ENCODE data around the gene KAZALD1. TPM values are rescaled to one million over a fixed set of nuclear protein-coding genes. Genes with fewer than 3 reads are reported as not detected.

The KAZALD1 gene
- total RNA-seq, 1 donor, result 26.4 TPM

GRCh38 chr10:101095550-101096213 is 33.9 kb downstream of the KAZALD1 start:
- no peaks in the 10 kb centered on the region for H3K9me3 ChIP-seq (ENCODE audit: low read depth, low read length)
- H3K27ac ChIP-seq (ENCODE audit: low read depth, low read length), result no peak overlapping the region
- peaks cover 15% of the 10 kb centered on the region for H3K4me1 ChIP-seq (ENCODE audit: insufficient read depth, low read length)
- TF ChIP-seq, protein P1, sequence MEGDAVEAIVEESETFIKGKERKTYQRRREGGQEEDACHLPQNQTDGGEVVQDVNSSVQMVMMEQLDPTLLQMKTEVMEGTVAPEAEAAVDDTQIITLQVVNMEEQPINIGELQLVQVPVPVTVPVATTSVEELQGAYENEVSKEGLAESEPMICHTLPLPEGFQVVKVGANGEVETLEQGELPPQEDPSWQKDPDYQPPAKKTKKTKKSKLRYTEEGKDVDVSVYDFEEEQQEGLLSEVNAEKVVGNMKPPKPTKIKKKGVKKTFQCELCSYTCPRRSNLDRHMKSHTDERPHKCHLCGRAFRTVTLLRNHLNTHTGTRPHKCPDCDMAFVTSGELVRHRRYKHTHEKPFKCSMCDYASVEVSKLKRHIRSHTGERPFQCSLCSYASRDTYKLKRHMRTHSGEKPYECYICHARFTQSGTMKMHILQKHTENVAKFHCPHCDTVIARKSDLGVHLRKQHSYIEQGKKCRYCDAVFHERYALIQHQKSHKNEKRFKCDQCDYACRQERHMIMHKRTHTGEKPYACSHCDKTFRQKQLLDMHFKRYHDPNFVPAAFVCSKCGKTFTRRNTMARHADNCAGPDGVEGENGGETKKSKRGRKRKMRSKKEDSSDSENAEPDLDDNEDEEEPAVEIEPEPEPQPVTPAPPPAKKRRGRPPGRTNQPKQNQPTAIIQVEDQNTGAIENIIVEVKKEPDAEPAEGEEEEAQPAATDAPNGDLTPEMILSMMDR (IDR thresholded peaks at IDR 0.05; ENCODE audit: extremely low read depth, low read depth, low read length), result peak; percentile 89
- H2AFZ ChIP-seq (ENCODE audit: low read length), result no peak overlapping the region
- H3K4me2 ChIP-seq (ENCODE audit: insufficient read depth, low read length), result no peak overlapping the region
- peaks cover 7% of the 10 kb centered on the region for H4K20me1 ChIP-seq (ENCODE audit: insufficient read depth, low read length)
- no peak overlapping the region for H3K4me3 ChIP-seq (ENCODE audit: insufficient read depth, low read length)
- peaks cover 20% of the 10 kb centered on the region for H3K27me3 ChIP-seq (ENCODE audit: insufficient read depth, low read length)
- H3K36me3 ChIP-seq (ENCODE audit: insufficient read depth, low read length), result no peaks in the 10 kb centered on the region
- H3K79me2 ChIP-seq (ENCODE audit: insufficient read depth, low read length), result no peaks in the 10 kb centered on the region
- DNase-seq (ENCODE audit: insufficient read length, low spot score, missing footprints), result peak; percentile 93

DNA sequence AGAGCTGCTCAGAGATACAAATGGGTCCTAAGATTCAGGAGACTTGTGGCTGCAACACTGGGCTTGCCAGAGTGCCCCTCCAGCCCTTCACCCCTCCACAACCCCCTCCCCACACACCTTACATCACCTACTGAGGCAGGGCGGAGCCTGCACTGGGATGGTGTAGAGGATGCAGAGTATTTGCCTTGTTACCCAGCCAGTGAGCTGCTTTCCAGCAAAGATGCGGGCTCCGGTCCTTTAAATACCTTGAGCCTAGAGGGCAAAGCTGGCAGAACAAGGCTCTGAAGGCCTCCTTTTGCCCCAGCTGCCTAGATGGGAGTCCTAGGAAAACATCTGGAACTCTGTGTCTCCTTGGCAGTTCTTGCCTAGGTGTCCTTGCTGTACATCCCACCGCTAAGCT is 34.6 kb downstream of the KAZALD1 start:
- Histone ChIP-seq H3K4me2 (ENCODE audit: insufficient read depth, low read length) (no peak overlapping the region), H2AFZ (ENCODE audit: low read length) (no peak overlapping the region), H3K27me3 (ENCODE audit: insufficient read depth, low read length) (peaks cover 26% of the 10 kb centered on the region), H4K20me1 (ENCODE audit: insufficient read depth, low read length) (peaks cover 7% of the 10 kb centered on the region), H3K9me3 (ENCODE audit: low read depth, low read length) (no peaks in the 10 kb centered on the region), H3K27ac (ENCODE audit: low read depth, low read length) (no peak overlapping the region), H3K79me2 (ENCODE audit: insufficient read depth, low read length) (no peaks in the 10 kb centered on the region), H3K36me3 (ENCODE audit: insufficient read depth, low read length) (no peaks in the 10 kb centered on the region), H3K4me1 (ENCODE audit: insufficient read depth, low read length) (peaks cover 12% of the 10 kb centered on the region), H3K4me3 (ENCODE audit: insufficient read depth, low read length) (no peak overlapping the region)
- TF ChIP-seq, protein P1 (IDR thresholded peaks at IDR 0.05; ENCODE audit: extremely low read depth, low read depth, low read length), result no peak
- no peak for DNase-seq (ENCODE audit: insufficient read length, low spot score, missing footprints)

- TF ChIP-seq, protein P1 (IDR thresholded peaks at IDR 0.05; ENCODE audit: extremely low read depth, low read depth, low read length), result no peak
- no peaks in the 10 kb centered on the region for H3K36me3 ChIP-seq (ENCODE audit: insufficient read depth, low read length)
- H3K27ac ChIP-seq (ENCODE audit: low read depth, low read length), result no peak overlapping the region
- no peak for DNase-seq (ENCODE audit: insufficient read length, low spot score, missing footprints)
- peaks cover 7% of the 10 kb centered on the region for H4K20me1 ChIP-seq (ENCODE audit: insufficient read depth, low read length)
- no peak overlapping the region for H2AFZ ChIP-seq (ENCODE audit: low read length)
- no peak overlapping the region for H3K4me3 ChIP-seq (ENCODE audit: insufficient read depth, low read length)
- H3K9me3 ChIP-seq (ENCODE audit: low read depth, low read length), result no peaks in the 10 kb centered on the region
- H3K4me2 ChIP-seq (ENCODE audit: insufficient read depth, low read length), result no peak overlapping the region
- H3K27me3 ChIP-seq (ENCODE audit: insufficient read depth, low read length), result peaks cover 38% of the 10 kb centered on the region
- H3K79me2 ChIP-seq (ENCODE audit: insufficient read depth, low read length), result no peaks in the 10 kb centered on the region
- H3K4me1 ChIP-seq (ENCODE audit: insufficient read depth, low read length), result no peaks in the 10 kb centered on the region
These were observed 36.1 kb downstream of the KAZALD1 start for GRCh38 chr10:101097881-101098280.

- peaks cover 7% of the 10 kb centered on the region for H4K20me1 ChIP-seq (ENCODE audit: insufficient read depth, low read length)
- H3K79me2 ChIP-seq (ENCODE audit: insufficient read depth, low read length), result no peaks in the 10 kb centered on the region
- no peak overlapping the region for H3K4me3 ChIP-seq (ENCODE audit: insufficient read depth, low read length)
- H2AFZ ChIP-seq (ENCODE audit: low read length), result no peak overlapping the region
- no peaks in the 10 kb centered on the region for H3K4me1 ChIP-seq (ENCODE audit: insufficient read depth, low read length)
- no peaks in the 10 kb centered on the region for H3K9me3 ChIP-seq (ENCODE audit: low read depth, low read length)
- TF ChIP-seq, protein P1 (IDR thresholded peaks at IDR 0.05; ENCODE audit: extremely low read depth, low read depth, low read length), result no peak
- H3K36me3 ChIP-seq (ENCODE audit: insufficient read depth, low read length), result no peaks in the 10 kb centered on the region
- no peak for DNase-seq (ENCODE audit: insufficient read length, low spot score, missing footprints)
- no peak overlapping the region for H3K4me2 ChIP-seq (ENCODE audit: insufficient read depth, low read length)
- H3K27me3 ChIP-seq (ENCODE audit: insufficient read depth, low read length), result peaks cover 53% of the 10 kb centered on the region
- no peak overlapping the region for H3K27ac ChIP-seq (ENCODE audit: low read depth, low read length)
These were observed 38.1 kb downstream of the KAZALD1 start for GRCh38 chr10:101099901-101100300.

Measured in osteoblast (primary cell).